Heart left ventricle (tissue), 16 donors: Measurements from ENCODE around the gene HNRNPUL2. TPM values are rescaled to one million over a fixed set of nuclear protein-coding genes. Genes with fewer than 3 reads are reported as not detected.

Source experiments
- ATAC-seq, 4 donors: fragments of 200-7000 bp; cut with Tn5 transposase; one replicate each; pipeline ENCODE4 v1.9.1; 2020 to 2022; ENCODE audit warnings: moderate library complexity in 4 of 4, mild to moderate bottlenecking in 3 of 4, moderate number of reproducible peaks in 1 of 4
- DNase-seq, 5 donors: peaks; one replicate each; pipeline ENCODE4 v3.0.0-alpha.2; 2020
- H3K27ac ChIP-seq, 12 donors: fragments of 200-600 bp; sonication (generic) in 4 of 12; one replicate each; pipeline versions ENCODE4 v1.5.0 to v1.8.0; 2016 to 2022; ENCODE audit warnings: mild to moderate bottlenecking in 2 of 12
- H3K27me3 ChIP-seq, 9 donors: fragments of 200-600 bp; sonication (generic) in 2 of 9; one replicate each; pipeline versions ENCODE4 v1.5.1 to v1.8.0; 2016 to 2022; ENCODE audit warnings: mild to moderate bottlenecking in 3 of 9
- H3K36me3 ChIP-seq, 9 donors: fragments of 200-600 bp; sonication (generic) in 2 of 9; one replicate each; pipeline versions ENCODE4 v1.5.0 to v1.8.0; 2018 to 2022; ENCODE audit warnings: mild to moderate bottlenecking in 2 of 9
- H3K4me1 ChIP-seq, 12 donors: fragments of 200-600 bp; sonication (generic) in 4 of 12; one replicate each; pipeline versions ENCODE4 v1.5.0 to v1.8.0; 2016 to 2022; ENCODE audit warnings: mild to moderate bottlenecking in 3 of 12
- H3K4me3 ChIP-seq, 12 donors: fragments of 200-600 bp; sonication (generic) in 4 of 12; one replicate each; pipeline versions ENCODE4 v1.5.0 to v1.8.0; 2017 to 2022; ENCODE audit warnings: mild to moderate bottlenecking in 9 of 12, moderate library complexity in 4 of 12
- H3K9me3 ChIP-seq, 12 donors: fragments of 200-600 bp; sonication (generic) in 4 of 12; one replicate each; pipeline versions ENCODE4 v1.5.0 to v1.8.0; 2016 to 2022; ENCODE audit warnings: mild to moderate bottlenecking in 1 of 12
- CTCF ChIP-seq, 12 donors: fragments of 200-600 bp; sonication (generic) in 4 of 12; IDR thresholded peaks; one replicate each; pipeline versions ENCODE4 v1.5.0 to v1.8.0; 2018 to 2022; ENCODE audit warnings: antibody characterized with exemption in 12 of 12, mild to moderate bottlenecking in 5 of 12
- POLR2A ChIP-seq, 2 donors: fragments of 450-650 bp; IDR thresholded peaks; one replicate each; pipeline ENCODE4 v1.6.1; 2017; ENCODE audit warnings: antibody characterized with exemption in 2 of 2, mild to moderate bottlenecking in 2 of 2, moderate library complexity in 2 of 2
- WGBS, 4 donors: extraction: QIAGEN DNeasy Blood & Tissue Kit in 2 of 4; methylation state at CpG; one replicate each; pipeline versions ENCODE4 v1.1.5 to v1.1.7; 2013 to 2018; 5-methylcytosine and 5-hydroxymethylcytosine counted together
- intact Hi-C, 10 donors: fragments of 100-400 bp; cut with DNase I; formaldehyde crosslinking; loops; one replicate each; pipeline versions ENCODE4 v1.11.1 to v1.14.2; 2022
- polyA plus RNA-seq, 2 donors: library from polyadenylated mRNA; stranded (reverse); fragments of 200-250 nt; gene quantifications; one replicate each; pipeline ENCODE4 v1.2.3, GENCODE V29; 2013
- total RNA-seq, 9 donors: library from RNA; depleted of rRNA in 2 of 9; stranded (reverse); fragments of >200 nt in 2 of 9; fragmentation: NEBNext Ultra II Directional in 3 of 9; extraction: Animal tissue kit (Norgen Biotek cat#: 25700) in 3 of 9; gene quantifications; one replicate each; pipeline versions ENCODE4 v1.1.0 to v1.2.4, GENCODE V29; 2016 to 2023
- donor health status: ischemic (EF 13 %, LVEDD 7.1; RV severe dilation, severe dysfunction).
- donor health status: healthy with polysubstance abuse.
- donor health status: DM: no; HTN: yes; CAD: no.
- donor health status: DM: no; HTN: no; CAD: no.
- donor health status: ischemic (EF 25% LVEDD 6.9; RV normal size, moderate dysfunction).
- donor health status: ischemic (EF 25% LVEDD 5.7; RV mildly dilated, moderate dysfunction).
- donor health status: healthy.
- donor health status: DM: yes; HTN: yes; CAD: no.
- donor health status: ischemic (EF 35%, LVEDD 5.7; RV mildly dilated, moderate dysfunction).
- donor health status: nonischemic (EF 11% LVEDD 7.7; RV severe dilation, severe dysfunction).
- donor health status: DM: yes; HTN: yes; CAD: no.
- donor health status: PGD.
- donor health status: ischemic (EF 29% LVEDD 5.4; RV normal size, mild dysfunction).
- donor health status: nonischemic (EF 23%, LVEDD 6.1; RV moderate dilation, normal function).

HNRNPUL2 gene
- total and polyA plus RNA-seq, 11 donors: 9.6 to 39.5 (median 32.7) TPM

GRCh38 chr11:62665075-62665598 lies 62.1 kb downstream of the HNRNPUL2 start, which contains the start of the genes C11orf98 and CSKMT:
Gene C11orf98 (minus strand): TSS chr11:62665210. CDS start chr11:62665169, 41 bp downstream.
Gene CSKMT (plus strand): TSS chr11:62665312. CDS start chr11:62665880, 568 bp downstream.
- Histone ChIP-seq H3K4me3 (peak within 1 kb of the TSS; percentile 53 to 92 (median 83)), H3K27ac (peak within 1 kb of the TSS; percentile 30 to 98 (median 90)), H3K4me1 (peaks cover 5 to 45% (median 32%) of the 10 kb centered on the region in 12 donors), H3K27me3 (no peaks in the 10 kb centered on the region), H3K36me3 (peaks cover 0 to 41% (median 27%) of the 10 kb centered on the region in 9 donors), H3K9me3 (no peaks in the 10 kb centered on the region)
- TF ChIP-seq POLR2A (IDR thresholded peaks at IDR 0.05) (peak; percentile 91 to 97), CTCF (IDR thresholded peaks at IDR 0.05) (no peak)
- DNase-seq (peak; percentile 95 to 97 (median 95)), ATAC-seq (peak; percentile 97 to 98 (median 98))
- intact Hi-C loops: loop anchor here in 1 of 10 donors (2.0 to 5.0 kb wide), 2 partner anchors 18 to 42 kb away; partner anchors contain the start of genes BSCL2, GANAB and GNG3
- 0 to 1% (median 0%) methylated on average over 41 to 47 of the region's 47 CpGs for WGBS, 4 donors

DNA sequence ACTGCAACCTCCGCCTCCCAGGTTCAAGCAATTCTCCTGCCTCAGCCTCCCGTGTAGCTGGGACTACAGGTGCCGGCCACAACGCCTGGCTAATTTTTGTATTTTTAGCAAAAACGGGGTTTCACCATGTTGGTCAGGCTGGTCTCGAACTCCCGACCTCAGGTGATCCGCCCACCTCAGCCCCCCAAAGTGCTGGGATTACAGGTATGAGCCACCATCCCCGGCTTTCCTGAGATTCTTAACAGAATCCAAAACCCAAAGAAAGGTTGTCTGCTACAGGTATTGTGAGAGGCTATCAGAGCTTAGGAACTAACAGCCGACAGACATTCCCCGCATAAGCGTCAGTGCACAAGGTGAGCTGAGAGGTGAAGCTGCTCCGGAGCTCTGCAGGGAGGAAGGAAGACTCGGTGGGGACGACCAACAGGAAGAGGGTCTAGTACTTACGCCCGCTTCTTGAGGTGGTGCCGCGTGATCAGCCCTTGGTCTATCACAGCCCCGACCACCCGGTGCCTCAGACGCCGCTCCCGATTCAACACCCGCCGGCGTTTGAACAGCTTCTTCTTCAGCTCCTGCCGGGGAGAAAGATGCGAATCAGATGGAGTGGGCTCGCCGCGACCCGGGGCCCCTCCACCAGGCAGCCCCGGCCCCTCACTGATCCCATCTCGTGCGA lies 62.7 kb downstream of the HNRNPUL2 start:
- no peaks in the 10 kb centered on the region for H3K27me3 ChIP-seq
- TF ChIP-seq POLR2A (IDR thresholded peaks at IDR 0.05): no peak
- no peak for TF ChIP-seq CTCF (IDR thresholded peaks at IDR 0.05)
- ATAC-seq (peak; percentile 18 to 46 (median 40)), DNase-seq (peak in 1 of 5 donors; percentile 5)
- WGBS, 4 donors: 4 to 6% (median 5%) methylated on average over 27 to 36 of the region's 36 CpGs
- H3K9me3 ChIP-seq: no peaks in the 10 kb centered on the region
- peak overlapping the region in 11 of 12 donors; percentile 84 to 98 (median 90) for H3K27ac ChIP-seq
- H3K4me1 ChIP-seq: peaks cover 5 to 41% (median 29%) of the 10 kb centered on the region in 12 donors
- peaks cover 0 to 41% (median 27%) of the 10 kb centered on the region in 9 donors for H3K36me3 ChIP-seq
- intact Hi-C loops: loop anchor here in 1 of 10 donors (2.0 to 5.0 kb wide), 2 partner anchors 18 to 43 kb away; partner anchors contain the start of genes BSCL2, GANAB and GNG3
- H3K4me3 ChIP-seq: peak overlapping the region; percentile 53 to 92 (median 83)

Other genes with a start within 250 kb of the HNRNPUL2 start
- 100 to 1,000 TPM; 251 to 861 (median 409) TPM for gene AHNAK, start 180.7 kb downstream of the HNRNPUL2 start, total RNA-seq
- 100 to 1,000 TPM in 1 of 2 donors, 10 to 100 TPM in 1; 84.4 to 251 TPM for gene AHNAK, start 180.7 kb downstream of the HNRNPUL2 start, polyA plus RNA-seq
- 1,000 to 10,000 TPM in 3 of 9 donors, 100 to 1,000 TPM in 6; 799 to 1,135 (median 929) TPM for gene EEF1G, start 153.6 kb downstream of the HNRNPUL2 start, total RNA-seq
- gene EEF1G, start 153.6 kb downstream of the HNRNPUL2 start, polyA plus RNA-seq: 1,000 to 10,000 TPM in 1 of 2 donors, 100 to 1,000 TPM in 1; 549 to 1,190 TPM
- 10 to 100 TPM in 7 of 9 donors, 1 to 10 TPM in 2; 6.3 to 16.3 (median 11.3) TPM for gene TUT1, start 135.9 kb downstream of the HNRNPUL2 start, total RNA-seq
- gene TUT1, start 135.9 kb downstream of the HNRNPUL2 start, polyA plus RNA-seq: 10 to 100 TPM in 1 of 2 donors, 1 to 10 TPM in 1; 8.5 to 12.2 TPM
- gene MTA2, start 125.6 kb downstream of the HNRNPUL2 start, total RNA-seq: 10 to 100 TPM; 24.1 to 55.3 (median 33.7) TPM
- gene MTA2, start 125.6 kb downstream of the HNRNPUL2 start, polyA plus RNA-seq: 10 to 100 TPM; 18.4 to 40.3 TPM
- gene EML3, start 114.7 kb downstream of the HNRNPUL2 start, total RNA-seq: 10 to 100 TPM in 8 of 9 donors, 1 to 10 TPM in 1; 8.8 to 40.9 (median 16.2) TPM
- gene EML3, start 114.7 kb downstream of the HNRNPUL2 start, polyA plus RNA-seq: 10 to 100 TPM; 14.7 to 15.3 TPM
- 1 to 10 TPM; 1.5 to 5.8 (median 2.1) TPM for gene ROM1, start 114.2 kb downstream of the HNRNPUL2 start, total RNA-seq
- 1 to 10 TPM; 2.9 to 5.3 TPM for gene ROM1, start 114.2 kb downstream of the HNRNPUL2 start, polyA plus RNA-seq
- 10 to 100 TPM in 7 of 9 donors, 1 to 10 TPM in 2; 9.2 to 20.5 (median 12.3) TPM for gene B3GAT3, start 105.5 kb downstream of the HNRNPUL2 start, total RNA-seq
- 10 to 100 TPM; 19.1 to 38.1 TPM for gene B3GAT3, start 105.5 kb downstream of the HNRNPUL2 start, polyA plus RNA-seq
- gene GANAB, start 80.8 kb downstream of the HNRNPUL2 start, total RNA-seq: 100 to 1,000 TPM in 4 of 9 donors, 10 to 100 TPM in 5; 64.4 to 182 (median 99.1) TPM
- gene GANAB, start 80.8 kb downstream of the HNRNPUL2 start, polyA plus RNA-seq: 100 to 1,000 TPM in 1 of 2 donors, 10 to 100 TPM in 1; 49.3 to 113 TPM
- 10 to 100 TPM in 7 of 9 donors, 1 to 10 TPM in 2; 9.1 to 23.2 (median 11.5) TPM for gene INTS5, start 74.2 kb downstream of the HNRNPUL2 start, total RNA-seq
- gene INTS5, start 74.2 kb downstream of the HNRNPUL2 start, polyA plus RNA-seq: 10 to 100 TPM in 1 of 2 donors, 1 to 10 TPM in 1; 3.3 to 15.5 TPM
- gene C11orf98, start 62.2 kb downstream of the HNRNPUL2 start, total RNA-seq: 10 to 100 TPM; 24.0 to 56.2 (median 28.5) TPM
- 100 to 1,000 TPM in 1 of 2 donors, 10 to 100 TPM in 1; 75.1 to 191 TPM for gene C11orf98, start 62.2 kb downstream of the HNRNPUL2 start, polyA plus RNA-seq
- gene CSKMT, start 62.1 kb downstream of the HNRNPUL2 start, total RNA-seq: 1 to 10 TPM in 7 of 9 donors, under 1 TPM in 2; 0.38 to 8.7 (median 4.2) TPM
- 1 to 10 TPM; 4.4 to 6.6 TPM for gene CSKMT, start 62.1 kb downstream of the HNRNPUL2 start, polyA plus RNA-seq
- 1 to 10 TPM; 5.3 to 8.8 (median 5.9) TPM for gene UQCC3, start 55.8 kb downstream of the HNRNPUL2 start, total RNA-seq
- gene UQCC3, start 55.8 kb downstream of the HNRNPUL2 start, polyA plus RNA-seq: 10 to 100 TPM; 11.5 to 15.8 TPM
- 1 to 10 TPM; 1.8 to 6.3 (median 2.9) TPM for gene LBHD1, start 55.2 kb downstream of the HNRNPUL2 start, total RNA-seq
- 1 to 10 TPM; 1.4 to 1.8 TPM for gene LBHD1, start 55.2 kb downstream of the HNRNPUL2 start, polyA plus RNA-seq
- 100 to 1,000 TPM in 1 of 9 donors, 10 to 100 TPM in 8; 69.2 to 116 (median 83.1) TPM for gene UBXN1, start 48.4 kb downstream of the HNRNPUL2 start, total RNA-seq
- 100 to 1,000 TPM in 1 of 2 donors, 10 to 100 TPM in 1; 88.7 to 188 TPM for gene UBXN1, start 48.4 kb downstream of the HNRNPUL2 start, polyA plus RNA-seq
- 1 to 10 TPM in 8 of 9 donors, under 1 TPM in 1; 0.63 to 8.6 (median 2.7) TPM for gene LRRN4CL, start 37.9 kb downstream of the HNRNPUL2 start, total RNA-seq
- gene LRRN4CL, start 37.9 kb downstream of the HNRNPUL2 start, polyA plus RNA-seq: 1 to 10 TPM; 1.3 to 1.9 TPM
- 10 to 100 TPM; 13.3 to 30.1 (median 20.0) TPM for gene BSCL2, start 20.0 kb downstream of the HNRNPUL2 start, total RNA-seq
- gene BSCL2, start 20.0 kb downstream of the HNRNPUL2 start, polyA plus RNA-seq: 10 to 100 TPM; 23.1 to 39.4 TPM
- gene GNG3, start 19.8 kb downstream of the HNRNPUL2 start, total RNA-seq: under 1 TPM in 4 of 9 donors, not detected in 5; 0.27 to 0.55 (median 0.32) TPM
- gene GNG3, start 19.8 kb downstream of the HNRNPUL2 start, polyA plus RNA-seq: under 1 TPM in 1 of 2 donors, not detected in 1; 0.14 TPM
- gene TTC9C, start 1.0 kb upstream of the HNRNPUL2 start, total RNA-seq: 10 to 100 TPM in 7 of 9 donors, 1 to 10 TPM in 2; 7.4 to 23.5 (median 12.1) TPM
- 10 to 100 TPM; 13.9 to 20.0 TPM for gene TTC9C, start 1.0 kb upstream of the HNRNPUL2 start, polyA plus RNA-seq
- gene ZBTB3, start 26.7 kb upstream of the HNRNPUL2 start, total RNA-seq: 10 to 100 TPM in 4 of 9 donors, 1 to 10 TPM in 5; 6.9 to 16.6 (median 9.9) TPM
- 1 to 10 TPM; 3.5 to 3.7 TPM for gene ZBTB3, start 26.7 kb upstream of the HNRNPUL2 start, polyA plus RNA-seq
- 10 to 100 TPM; 32.6 to 61.2 (median 43.8) TPM for gene POLR2G, start 34.1 kb upstream of the HNRNPUL2 start, total RNA-seq
- gene POLR2G, start 34.1 kb upstream of the HNRNPUL2 start, polyA plus RNA-seq: 100 to 1,000 TPM in 1 of 2 donors, 10 to 100 TPM in 1; 43.6 to 106 TPM
- 10 to 100 TPM in 3 of 9 donors, 1 to 10 TPM in 6; 7.1 to 19.5 (median 9.3) TPM for gene TAF6L, start 43.9 kb upstream of the HNRNPUL2 start, total RNA-seq
- 10 to 100 TPM; 12.7 to 12.9 TPM for gene TAF6L, start 43.9 kb upstream of the HNRNPUL2 start, polyA plus RNA-seq
- gene TMEM179B, start 59.9 kb upstream of the HNRNPUL2 start, total RNA-seq: 10 to 100 TPM; 14.7 to 46.0 (median 19.4) TPM
- gene TMEM179B, start 59.9 kb upstream of the HNRNPUL2 start, polyA plus RNA-seq: 10 to 100 TPM; 23.8 to 47.3 TPM
- gene TMEM223, start 64.5 kb upstream of the HNRNPUL2 start, total RNA-seq: 10 to 100 TPM; 19.0 to 52.3 (median 25.9) TPM
- gene TMEM223, start 64.5 kb upstream of the HNRNPUL2 start, polyA plus RNA-seq: 10 to 100 TPM; 26.3 to 55.6 TPM
- 10 to 100 TPM; 28.5 to 51.7 (median 34.1) TPM for gene NXF1, start 78.0 kb upstream of the HNRNPUL2 start, total RNA-seq
- 10 to 100 TPM; 40.7 to 63.4 TPM for gene NXF1, start 78.0 kb upstream of the HNRNPUL2 start, polyA plus RNA-seq
- gene STX5, start 104.6 kb upstream of the HNRNPUL2 start, total RNA-seq: 10 to 100 TPM; 16.2 to 26.8 (median 18.9) TPM
- gene STX5, start 104.6 kb upstream of the HNRNPUL2 start, polyA plus RNA-seq: 10 to 100 TPM in 1 of 2 donors, 1 to 10 TPM in 1; 8.6 to 36.1 TPM
- gene TEX54, start 105.4 kb upstream of the HNRNPUL2 start, total RNA-seq: not detected
- gene TEX54, start 105.4 kb upstream of the HNRNPUL2 start, polyA plus RNA-seq: not detected
- gene WDR74, start 112.1 kb upstream of the HNRNPUL2 start, total RNA-seq: 10 to 100 TPM; 19.2 to 36.6 (median 24.8) TPM
- 10 to 100 TPM; 28.7 to 70.6 TPM for gene WDR74, start 112.1 kb upstream of the HNRNPUL2 start, polyA plus RNA-seq
- 10 to 100 TPM; 26.6 to 76.0 (median 59.1) TPM for gene SLC3A2, start 153.4 kb upstream of the HNRNPUL2 start, total RNA-seq
- 100 to 1,000 TPM in 1 of 2 donors, 10 to 100 TPM in 1; 27.1 to 103 TPM for gene SLC3A2, start 153.4 kb upstream of the HNRNPUL2 start, polyA plus RNA-seq
- under 1 TPM in 2 of 9 donors, not detected in 7; 0.08 to 0.31 TPM for gene CHRM1, start 193.9 kb upstream of the HNRNPUL2 start, total RNA-seq
- gene CHRM1, start 193.9 kb upstream of the HNRNPUL2 start, polyA plus RNA-seq: not detected